Measurements from ENCODE around the gene THAP9. TPM values are rescaled to one million over a fixed set of nuclear protein-coding genes. Genes with fewer than 3 reads are reported as not detected.

The THAP9 gene
- total and polyA plus RNA-seq, 7 donors = 0.60 to 7.5 (median 3.9) TPM

GRCh38 chr4:82885410-82885809 lies 15.1 kb upstream of the THAP9 start:
- peaks cover 0 to 61% (median 34%) of the 10 kb centered on the region in 4 donors for H3K4me1 ChIP-seq
- H3K36me3 ChIP-seq = peaks cover 0 to 7% (median under 1%) of the 10 kb centered on the region in 4 donors
- no peaks in the 10 kb centered on the region for H3K27me3 ChIP-seq
- H3K4me3 ChIP-seq = no peak overlapping the region
- no peaks in the 10 kb centered on the region for H3K9me3 ChIP-seq
- TF ChIP-seq POLR2AphosphoS5 (IDR thresholded peaks at IDR 0.05) (no peak), POLR2A (IDR thresholded peaks at IDR 0.05) (no peak), CTCF (IDR thresholded peaks at IDR 0.05) (no peak), EP300 (IDR thresholded peaks at IDR 0.05) (no peak)
- DNase-seq = no peak
- intact Hi-C loops (cut with DNase I) = loop anchor here (10.0 kb wide), 1 partner anchor 51 kb away; no protein-coding TSS in a partner anchor
- no peak overlapping the region for H3K27ac ChIP-seq

- no peak overlapping the region for H3K4me3 ChIP-seq
- intact Hi-C loops (cut with DNase I) = loop anchor here (10.0 kb wide), 1 partner anchor 52 kb away; no protein-coding TSS in a partner anchor
- no peak for DNase-seq
- no peaks in the 10 kb centered on the region for H3K9me3 ChIP-seq
- H3K27me3 ChIP-seq = no peaks in the 10 kb centered on the region
- H3K36me3 ChIP-seq = no peaks in the 10 kb centered on the region
- peaks cover 0 to 60% (median 34%) of the 10 kb centered on the region in 4 donors for H3K4me1 ChIP-seq
- TF ChIP-seq POLR2A (IDR thresholded peaks at IDR 0.05) (no peak), CTCF (IDR thresholded peaks at IDR 0.05) (no peak), EP300 (IDR thresholded peaks at IDR 0.05) (no peak), POLR2AphosphoS5 (IDR thresholded peaks at IDR 0.05) (no peak)
- 49 to 62% methylated on average over 5 of the region's 5 CpGs for WGBS, 2 donors
- peak overlapping the region in 2 of 4 donors; percentile 2 to 3 for H3K27ac ChIP-seq
Observed at GRCh38 chr4:82886147-82886942, 14.2 kb upstream of the THAP9 start.

- H3K9me3 ChIP-seq = no peaks in the 10 kb centered on the region
- H3K27me3 ChIP-seq = no peaks in the 10 kb centered on the region
- H3K4me3 ChIP-seq = peak overlapping the region in 2 of 4 donors; percentile 85 to 87
- peak overlapping the region in 2 of 4 donors; percentile 98 for H3K27ac ChIP-seq
- intact Hi-C loops (cut with DNase I) = loop anchor here (10.0 kb wide), 1 partner anchor 54 kb away; no protein-coding TSS in a partner anchor
- H3K36me3 ChIP-seq = peaks cover 0 to 16% (median 6%) of the 10 kb centered on the region in 4 donors
- WGBS, 2 donors = 78 to 85% methylated on average over 6 of the region's 6 CpGs
- DNase-seq = no peak
- no peak for TF ChIP-seq EP300 (IDR thresholded peaks at IDR 0.05)
- no peak for TF ChIP-seq POLR2A (IDR thresholded peaks at IDR 0.05)
- peaks cover 0 to 56% (median 37%) of the 10 kb centered on the region in 4 donors for H3K4me1 ChIP-seq
Observed at GRCh38 chr4:82889287-82889686, 11.2 kb upstream of the THAP9 start.

- H3K27me3 ChIP-seq = no peaks in the 10 kb centered on the region
- WGBS, 2 donors = 0% methylated on average over 16 of the region's 16 CpGs
- no peaks in the 10 kb centered on the region for H3K9me3 ChIP-seq
- intact Hi-C loops (cut with DNase I) = loop anchor here (5.0 kb wide), 1 partner anchor 518 kb away; the partner anchor contains the start of gene HNRNPD
- H3K27ac ChIP-seq = peak overlapping the region; percentile 98 to 99 (median 98)
- no peak for TF ChIP-seq CTCF (IDR thresholded peaks at IDR 0.05)
- no peak for TF ChIP-seq EP300 (IDR thresholded peaks at IDR 0.05)
- TF ChIP-seq POLR2A (IDR thresholded peaks at IDR 0.05) = no peak
- no peak for TF ChIP-seq POLR2AphosphoS5 (IDR thresholded peaks at IDR 0.05)
- peak overlapping the region; percentile 85 to 98 (median 88) for H3K4me3 ChIP-seq
- DNase-seq = no peak
- peaks cover 0 to 45% (median 36%) of the 10 kb centered on the region in 4 donors for H3K4me1 ChIP-seq
- H3K36me3 ChIP-seq = peaks cover 0 to 28% (median 6%) of the 10 kb centered on the region in 4 donors
Observed at GRCh38 chr4:82890528-82890900, 10.0 kb upstream of the THAP9 start.

Measured in sigmoid colon (tissue), 7 donors.